ENCODE results near the gene SLC6A8.

DNA sequence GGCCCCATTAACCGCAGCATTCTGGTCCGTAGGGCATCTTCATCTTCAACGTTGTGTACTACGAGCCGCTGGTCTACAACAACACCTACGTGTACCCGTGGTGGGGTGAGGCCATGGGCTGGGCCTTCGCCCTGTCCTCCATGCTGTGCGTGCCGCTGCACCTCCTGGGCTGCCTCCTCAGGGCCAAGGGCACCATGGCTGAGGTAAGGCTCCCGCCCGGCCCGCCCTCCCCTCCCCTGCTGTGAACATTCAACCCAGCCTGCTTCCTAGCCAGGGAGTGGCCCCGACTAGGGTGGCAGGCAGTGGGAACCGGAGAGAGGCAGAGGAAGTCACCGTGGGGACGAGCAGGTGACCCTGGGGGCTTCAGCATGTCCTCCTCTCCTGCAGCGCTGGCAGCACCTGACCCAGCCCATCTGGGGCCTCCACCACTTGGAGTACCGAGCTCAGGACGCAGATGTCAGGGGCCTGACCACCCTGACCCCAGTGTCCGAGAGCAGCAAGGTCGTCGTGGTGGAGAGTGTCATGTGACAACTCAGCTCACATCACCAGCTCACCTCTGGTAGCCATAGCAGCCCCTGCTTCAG, 7.1 kb downstream of the SLC6A8 start:
- TF ChIP-seq EZH2phosphoT487 (IDR thresholded peaks at IDR 0.05; ENCODE audit: insufficient read depth, low read depth) (no peak), EZH2 (IDR thresholded peaks at IDR 0.05; ENCODE audit: insufficient read depth, poor library complexity, severe bottlenecking) (no peak)
